Measurements from ENCODE around the gene MUC21.
"Not testable (repeated sequence)": the region's sequence is repeated elsewhere in the genome, so short reads cannot be mapped to it uniquely, and the experiment has no call there.

Gene MUC21

DNA sequence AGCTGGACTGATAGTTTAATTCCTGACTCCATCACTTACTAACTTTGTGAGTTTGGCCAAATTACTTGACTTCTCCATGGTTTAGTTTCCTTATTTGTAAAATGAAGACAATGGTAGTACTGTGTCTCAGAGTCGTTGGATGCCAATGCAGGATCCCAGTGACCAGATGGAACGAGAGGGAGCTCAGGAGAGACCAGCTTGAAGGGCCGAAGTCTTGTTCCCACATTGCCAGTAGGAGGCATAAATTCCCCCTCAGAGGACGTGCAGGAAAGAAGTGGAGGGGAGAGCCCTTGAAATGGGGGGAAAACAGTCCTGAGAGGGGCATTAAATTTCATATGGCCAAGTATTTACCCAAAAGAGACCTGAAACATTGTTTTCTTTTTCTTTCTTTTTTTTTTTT lies 24.6 kb downstream of the MUC21 start:
- DNase-seq (ENCODE audit: low read depth in 2 of 2): no peak

GRCh38 chr6:31009731-31010130 lies 26.2 kb downstream of the MUC21 start:
- no peak for DNase-seq (ENCODE audit: low read depth in 2 of 2)

- DNase-seq (ENCODE audit: low read depth in 2 of 2): no peak
Measured at GRCh38 chr6:31010393-31011060, 27.0 kb downstream of the MUC21 start, which contains the start of gene MUC22. Gene MUC22, plus strand, starts transcription at chr6:31010474. Its CDS starts 233 bp downstream, at chr6:31010707.

- no peak for DNase-seq (ENCODE audit: low read depth in 2 of 2)
Measured at GRCh38 chr6:31011153-31011552, 27.6 kb downstream of the MUC21 start.

DNA sequence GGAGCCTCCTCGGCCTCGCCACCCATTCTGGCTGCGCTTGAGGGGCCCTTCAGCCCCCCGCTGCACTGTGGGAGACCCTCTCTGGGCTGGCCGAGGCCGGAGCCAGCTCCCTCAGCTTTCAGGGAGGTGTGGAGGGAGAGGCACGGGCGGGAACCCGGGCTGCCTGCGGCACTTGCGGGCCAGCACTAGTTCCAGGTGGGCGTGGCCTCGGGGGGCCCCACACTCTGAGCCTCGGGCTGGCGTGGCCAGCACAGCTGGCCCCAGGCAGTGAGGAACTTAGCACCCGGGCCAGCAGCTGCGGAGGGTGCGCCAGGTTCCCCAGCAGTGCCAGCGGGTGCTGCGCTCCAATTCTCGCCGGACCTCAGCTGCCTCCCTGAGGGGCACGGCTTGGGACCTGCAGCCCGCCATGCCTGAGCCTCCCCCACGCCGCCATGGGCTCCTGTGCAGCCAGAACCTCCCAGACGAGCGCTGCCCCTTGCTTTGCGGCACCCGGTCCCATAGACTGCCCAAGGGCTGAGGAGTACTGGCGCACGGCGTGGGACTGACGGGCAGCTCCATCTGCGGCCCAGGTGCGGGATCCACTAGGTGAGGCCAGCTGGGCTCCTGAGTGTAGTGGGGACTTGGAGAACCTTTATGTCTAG lies 33.3 kb downstream of the MUC21 start:
- DNase-seq (ENCODE audit: low read depth in 2 of 2): no peak

GRCh38 chr6:31017436-31017835 lies 33.9 kb downstream of the MUC21 start:
- DNase-seq (ENCODE audit: low read depth in 2 of 2): not testable (repeated sequence)

DNA sequence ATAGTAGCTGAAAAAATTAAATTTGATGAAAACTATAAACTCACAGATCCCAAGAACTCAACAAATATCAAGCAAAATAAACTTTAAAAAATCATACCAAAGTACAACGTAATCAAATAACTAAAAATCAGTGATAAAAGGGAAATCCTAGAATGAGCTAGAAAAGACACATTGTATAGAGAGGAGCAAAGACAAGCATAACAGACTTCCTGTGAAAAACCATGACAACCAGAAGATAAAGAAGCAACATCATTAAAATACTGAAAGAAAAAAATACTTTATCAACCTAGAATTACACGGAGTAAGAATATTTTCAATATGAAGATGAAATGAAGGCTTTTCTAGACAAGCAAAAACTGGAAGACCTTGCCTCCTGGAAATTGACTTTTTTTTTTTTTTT lies 36.5 kb downstream of the MUC21 start:
- no peak for DNase-seq (ENCODE audit: low read depth in 2 of 2)

DNA sequence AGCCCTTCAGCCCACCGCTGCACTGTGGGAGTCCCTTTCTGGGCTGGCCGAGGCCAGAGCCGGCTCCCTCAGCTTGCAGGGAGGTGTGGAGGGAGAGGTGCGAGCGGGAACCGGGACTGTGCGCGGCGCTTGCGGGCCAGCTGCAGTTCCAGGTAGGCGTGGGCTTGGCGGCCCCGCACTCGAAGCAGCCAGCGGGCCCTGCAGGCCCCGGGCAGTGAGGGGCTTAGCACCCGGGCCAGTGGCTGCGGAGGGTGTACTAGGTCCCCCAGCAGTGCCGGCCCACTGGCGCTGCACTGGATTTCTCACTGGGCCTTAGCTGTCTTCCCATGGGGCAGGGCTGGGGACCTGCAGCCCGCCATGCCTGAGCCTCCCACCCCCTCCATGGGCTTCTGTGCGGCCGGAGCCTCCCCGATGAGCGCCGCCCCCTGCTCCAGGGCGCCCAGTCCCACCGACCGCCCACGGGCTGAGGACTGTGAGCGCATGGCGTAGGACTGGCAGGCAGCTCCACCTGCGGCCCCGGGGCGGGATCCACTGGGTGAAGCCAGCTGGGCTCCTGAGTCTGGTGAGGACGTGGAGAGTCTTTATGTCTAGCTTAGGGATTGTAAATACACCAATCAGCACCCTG lies 37.2 kb downstream of the MUC21 start:
- DNase-seq (ENCODE audit: low read depth in 2 of 2): not testable (repeated sequence)

DNA sequence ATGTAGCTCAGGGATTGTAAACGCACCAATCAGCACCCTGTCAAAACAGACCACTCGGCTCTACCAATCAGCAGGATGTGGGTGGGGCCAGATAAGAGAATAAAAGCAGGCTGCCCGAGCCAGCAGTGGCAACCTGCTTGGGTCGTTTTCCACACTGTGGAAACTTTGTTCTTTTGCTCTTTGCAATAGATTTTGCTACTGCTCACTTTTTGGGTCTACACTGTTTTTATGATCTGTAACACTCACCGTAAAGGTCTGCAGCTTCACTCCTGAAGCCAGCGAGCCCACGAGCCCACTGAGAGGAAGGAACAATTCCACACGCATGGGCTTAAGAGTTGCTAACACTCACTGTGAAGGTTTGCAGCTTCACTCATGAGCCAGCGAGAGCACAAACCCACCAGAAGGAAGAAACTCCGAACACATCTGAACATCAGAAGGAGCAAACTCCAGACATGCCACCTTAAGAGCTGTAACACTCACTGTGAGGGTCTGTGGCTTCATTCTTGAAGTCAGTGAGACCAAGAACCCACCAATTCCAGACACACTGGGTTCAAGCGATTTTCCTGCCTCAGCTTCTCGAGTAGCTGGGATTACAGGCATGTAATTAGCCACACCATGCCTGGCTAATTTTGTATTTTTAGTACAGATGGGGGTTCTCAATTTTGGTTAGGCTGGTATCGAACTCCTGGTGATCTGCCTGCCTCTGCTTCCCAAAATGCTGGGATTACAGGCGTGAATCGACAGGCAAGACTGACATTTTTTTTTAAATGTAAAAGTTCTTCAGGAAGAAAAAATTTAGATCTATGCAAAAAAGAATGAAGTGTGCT lies 38.4 kb downstream of the MUC21 start:
- not testable (repeated sequence) for DNase-seq (ENCODE audit: low read depth in 2 of 2)

DNA sequence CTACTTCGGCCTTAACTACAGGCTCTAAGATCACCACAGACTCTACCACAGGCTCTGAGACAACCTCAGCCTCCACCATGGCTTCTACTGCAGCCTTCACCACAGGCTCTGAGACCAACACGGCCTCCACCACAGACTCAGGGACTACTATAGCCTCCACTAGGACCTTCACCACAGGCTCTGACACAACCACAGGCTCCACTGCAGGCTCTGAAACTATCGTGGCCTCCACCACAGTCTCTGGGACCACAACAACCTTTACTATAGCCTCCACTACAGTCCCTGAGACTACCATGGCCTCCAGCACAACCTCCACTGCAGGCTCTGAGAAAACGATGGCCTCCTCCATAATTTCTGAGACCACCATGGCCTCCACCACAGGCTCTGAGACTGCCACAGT lies 42.1 kb downstream of the MUC21 start:
- no peak for DNase-seq (ENCODE audit: low read depth in 2 of 2)

GRCh38 chr6:31031095-31031494 lies 47.6 kb downstream of the MUC21 start:
- DNase-seq (ENCODE audit: low read depth in 2 of 2): no peak

DNA sequence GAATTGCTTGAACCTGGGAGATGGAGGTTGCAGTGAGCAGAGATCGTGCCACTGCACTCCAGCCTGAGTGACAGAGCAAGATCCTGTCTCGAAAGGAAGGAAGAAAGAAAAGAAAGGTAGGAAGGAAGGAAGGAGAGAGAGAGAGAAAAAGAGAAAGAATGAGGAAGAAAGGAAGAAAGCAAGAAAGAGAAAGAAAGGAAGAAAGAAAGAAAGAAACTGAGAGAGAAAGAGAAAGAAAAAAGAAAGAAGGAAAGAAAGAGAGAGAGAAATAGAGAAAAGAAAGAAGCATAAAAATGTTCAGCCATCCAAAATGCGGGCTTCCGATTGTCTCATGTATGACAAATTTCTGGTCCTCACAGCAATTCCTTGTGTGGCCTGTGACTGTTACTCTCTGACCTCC lies 49.6 kb downstream of the MUC21 start:
- DNase-seq (ENCODE audit: low read depth in 2 of 2): no peak

GRCh38 chr6:31035862-31036497 lies 52.5 kb downstream of the MUC21 start:
- DNase-seq (ENCODE audit: low read depth in 2 of 2): no peak

DNA sequence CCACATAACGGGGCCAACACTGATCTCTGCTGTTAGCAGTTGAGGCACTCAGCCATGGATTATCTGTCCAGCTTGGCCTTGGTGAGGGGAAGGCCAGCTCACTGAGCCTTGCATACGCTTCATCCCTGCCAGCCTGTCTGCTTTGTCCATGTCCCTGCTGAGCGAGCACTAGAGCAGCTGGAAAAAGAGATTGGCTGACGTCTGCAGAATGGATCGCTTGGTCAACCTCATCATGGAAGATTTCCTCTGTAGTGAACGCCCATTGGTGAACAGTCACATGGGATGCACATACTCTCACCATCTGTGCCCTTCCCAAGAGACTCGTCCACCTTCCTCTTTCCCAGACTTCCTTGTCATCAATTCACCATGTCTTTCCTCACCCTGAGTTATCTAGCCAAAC lies 53.7 kb downstream of the MUC21 start:
- no peak for DNase-seq (ENCODE audit: low read depth in 2 of 2)

DNA sequence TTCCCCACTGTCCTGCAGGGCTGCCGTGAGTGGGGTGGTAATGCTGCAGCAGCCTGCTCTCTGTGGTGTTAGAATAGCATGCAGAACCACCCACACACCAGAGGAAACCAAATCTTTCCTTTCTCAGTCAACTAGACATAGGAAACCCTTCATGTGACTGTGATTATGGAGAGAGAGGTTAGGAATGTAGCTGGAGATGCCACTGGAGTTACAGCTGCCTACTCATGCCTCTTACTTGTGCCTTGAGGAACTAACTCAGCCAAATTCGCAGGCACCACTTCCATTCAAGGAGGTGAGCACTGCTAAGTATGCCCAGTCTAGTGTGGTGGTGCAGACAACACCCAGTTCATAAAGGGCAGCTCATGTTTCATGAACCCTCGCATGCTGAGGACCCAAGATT lies 54.2 kb downstream of the MUC21 start:
- DNase-seq (ENCODE audit: low read depth in 2 of 2): no peak

GRCh38 chr6:31038559-31038958 lies 55.0 kb downstream of the MUC21 start:
- no peak for DNase-seq (ENCODE audit: low read depth in 2 of 2)

All from stimulated activated CD8-positive, alpha-beta memory T cell treated with anti-CD3 and anti-CD28 coated beads, Interleukin-7, amount 100 ng/mL, for 1 hour (primary cell).